Smooth muscle cell (in vitro differentiated cells): ENCODE results near the gene DPY19L3. TPM values are rescaled to one million over a fixed set of nuclear protein-coding genes. Genes with fewer than 3 reads are reported as not detected.
"Not testable (repeated sequence)": the region's sequence is repeated elsewhere in the genome, so short reads cannot be mapped to it uniquely, and the experiment has no call there.

Experiments
- DNase-seq: peaks from one replicate; lab custom pipeline; 2025; ENCODE audit not compliant: unreplicated experiment; lab: John Stamatoyannopoulos, UW
- H2AFZ ChIP-seq: fragments of 200-600 bp; sonication (generic); 2 replicates; pipeline ENCODE4 v1.6.0; 2016; ENCODE audit warnings: antibody characterized with exemption, low read depth, mild to moderate bottlenecking
- H3F3A ChIP-seq: fragments of 200-600 bp; sonication (generic); 2 replicates; pipeline ENCODE4 v1.6.0; 2017; ENCODE audit warnings: antibody characterized with exemption, low read depth
- H3K27ac ChIP-seq: fragments of 200-600 bp; sonication (generic); 2 replicates; pipeline ENCODE4 v1.5.1; 2016; ENCODE audit warnings: low read depth, mild to moderate bottlenecking
- H3K27me3 ChIP-seq: fragments of 200-600 bp; sonication (generic); 2 replicates; pipeline ENCODE4 v1.6.1; 2016; ENCODE audit warnings: low read depth, mild to moderate bottlenecking
- H3K36me3 ChIP-seq: fragments of 200-600 bp; sonication (generic); 2 replicates; pipeline ENCODE4 v1.5.1; 2016; ENCODE audit warnings: low read depth
- H3K4me1 ChIP-seq: fragments of 200-600 bp; sonication (generic); 2 replicates; pipeline ENCODE4 v1.5.1; 2016; ENCODE audit warnings: low read depth
- H3K4me2 ChIP-seq: fragments of 200-600 bp; sonication (generic); 2 replicates; pipeline ENCODE4 v1.6.0; 2016; ENCODE audit warnings: mild to moderate bottlenecking
- H3K4me3 ChIP-seq: fragments of 200-600 bp; sonication (generic); 2 replicates; pipeline ENCODE4 v1.5.1; 2016; ENCODE audit warnings: mild to moderate bottlenecking
- H3K79me2 ChIP-seq: fragments of 200-600 bp; sonication (generic); 2 replicates; pipeline ENCODE4 v1.6.0; 2016; ENCODE audit warnings: low read depth, mild to moderate bottlenecking
- H3K9ac ChIP-seq: fragments of 200-600 bp; sonication (generic); 2 replicates; pipeline ENCODE4 v1.6.0; 2016; ENCODE audit warnings: low read depth
- H3K9me3 ChIP-seq: fragments of 200-600 bp; sonication (generic); replicated peaks from 2 replicates; pipeline ENCODE4 v1.5.1; 2016; ENCODE audit warnings: low read depth
- H4K20me1 ChIP-seq: fragments of 200-600 bp; sonication (generic); 2 replicates; pipeline ENCODE4 v1.6.0; 2016; ENCODE audit warnings: low read depth
- CTCF ChIP-seq: fragments of 200-600 bp; sonication (generic); IDR thresholded peaks from 2 replicates; pipeline ENCODE4 v1.5.1; 2017; ENCODE audit warnings: borderline replicate concordance, mild to moderate bottlenecking, antibody characterized with exemption; ENCODE audit not compliant: insufficient read depth, poor library complexity, severe bottlenecking
- whole genome bisulfite sequencing: methylation state at CpG from one replicate; pipeline ENCODE4 v1.1.7; 2016; ENCODE audit warnings: low lambda C conversion rate; 5-methylcytosine and 5-hydroxymethylcytosine counted together
- polyA plus RNA-seq: library from polyadenylated mRNA; unstranded; fragments of >200 nt; fragmentation: Nextera tagmentation; extraction: Ambion mirVana; gene quantifications from 2 replicates; pipeline ENCODE4 v1.2.1, GENCODE V29; 2016
- total RNA-seq: library from RNA; depleted of rRNA; stranded (reverse); fragments of >200 nt; gene quantifications from 2 replicates; pipeline ENCODE4 v1.2.3, GENCODE V29; 2014

DPY19L3 gene
- total and polyA plus RNA-seq, 2 experiments from 2014 or later: 5.8 to 50.0 TPM

GRCh38 chr19:32498648-32499200 lies 93.2 kb downstream of the DPY19L3 start:
- no peaks in the 10 kb centered on the region for H3K36me3 ChIP-seq
- no peak overlapping the region for H3K4me2 ChIP-seq
- H2AFZ ChIP-seq: no peak overlapping the region
- no peaks in the 10 kb centered on the region for H3F3A ChIP-seq
- H3K4me3 ChIP-seq: no peak overlapping the region
- 75% methylated on average over 6 of the region's 6 CpGs for WGBS
- no peak for DNase-seq
- no peaks in the 10 kb centered on the region for H3K4me1 ChIP-seq
- no peak overlapping the region for H3K27ac ChIP-seq
- no peak overlapping the region for H3K9ac ChIP-seq
- H3K79me2 ChIP-seq: no peaks in the 10 kb centered on the region
- no peaks in the 10 kb centered on the region for H3K9me3 ChIP-seq
- no peaks in the 10 kb centered on the region for H4K20me1 ChIP-seq
- H3K27me3 ChIP-seq: no peaks in the 10 kb centered on the region
- TF ChIP-seq CTCF: no peak

- H3K9me3 ChIP-seq, H3F3A ChIP-seq: not testable (repeated sequence)
Measured at GRCh38 chr19:32512498-32512897, 106.9 kb downstream of the DPY19L3 start.

GRCh38 chr19:32519023-32519422 lies 113.5 kb downstream of the DPY19L3 start:
- no peak for DNase-seq
- H3K9ac ChIP-seq: no peak overlapping the region
- 0% methylated on average over 1 of the region's 1 CpG for WGBS
- no peaks in the 10 kb centered on the region for H3K9me3 ChIP-seq
- no peak overlapping the region for H2AFZ ChIP-seq
- H3K4me1 ChIP-seq: no peaks in the 10 kb centered on the region
- H3F3A ChIP-seq: no peaks in the 10 kb centered on the region
- H3K4me3 ChIP-seq: no peak overlapping the region
- no peak overlapping the region for H3K27ac ChIP-seq
- no peaks in the 10 kb centered on the region for H4K20me1 ChIP-seq
- peaks cover 13% of the 10 kb centered on the region for H3K27me3 ChIP-seq
- H3K79me2 ChIP-seq: no peaks in the 10 kb centered on the region
- H3K36me3 ChIP-seq: no peaks in the 10 kb centered on the region
- no peak overlapping the region for H3K4me2 ChIP-seq
- no peak for TF ChIP-seq CTCF

More at GRCh38 chr19:32512498-32512897, 106.9 kb downstream of the DPY19L3 start:
- H3K4me3 ChIP-seq, H2AFZ ChIP-seq, H3K79me2 ChIP-seq, H3K36me3 ChIP-seq, DNase-seq, H3K27ac ChIP-seq, H3K4me2 ChIP-seq, H3K4me1 ChIP-seq, H4K20me1 ChIP-seq, H3K9ac ChIP-seq, H3K27me3 ChIP-seq: not testable (repeated sequence)
- WGBS: 95% methylated on average over 4 of the region's 4 CpGs

- Histone ChIP-seq H4K20me1 (no peaks in the 10 kb centered on the region), H3K36me3 (no peaks in the 10 kb centered on the region), H3K9ac (no peak overlapping the region), H3K27me3 (peaks cover 13% of the 10 kb centered on the region), H3K27ac (no peak overlapping the region), H3K4me1 (no peaks in the 10 kb centered on the region), H3K9me3 (no peaks in the 10 kb centered on the region), H3K4me3 (no peak overlapping the region), H2AFZ (no peak overlapping the region), H3F3A (no peaks in the 10 kb centered on the region), H3K4me2 (no peak overlapping the region), H3K79me2 (no peaks in the 10 kb centered on the region)
- WGBS: 86% methylated on average over 9 of the region's 9 CpGs
- TF ChIP-seq CTCF: no peak
- no peak for DNase-seq
Measured at GRCh38 chr19:32522967-32523366, 117.4 kb downstream of the DPY19L3 start.
